Glutamatergic neuron (in vitro differentiated cells): ENCODE data around the gene ABCA2. TPM values are rescaled to one million over a fixed set of nuclear protein-coding genes. Genes with fewer than 3 reads are reported as not detected.

Experiments used
- DNase-seq: peaks from one replicate; pipeline ENCODE4 v3.0.0; 2022
- H3K27ac Mint-ChIP-seq: one replicate; pipeline ENCODE4 v1.8.0; 2020; ENCODE audit warnings: mild to moderate bottlenecking, mixed read lengths, inconsistent platforms; ENCODE audit not compliant: unreplicated experiment
- H3K27me3 Mint-ChIP-seq: one replicate; pipeline ENCODE4 v1.8.0; 2020; ENCODE audit warnings: mild to moderate bottlenecking, moderate library complexity, mixed read lengths, inconsistent platforms; ENCODE audit not compliant: unreplicated experiment
- H3K36me3 Mint-ChIP-seq: one replicate; pipeline ENCODE4 v1.8.0; 2020; ENCODE audit warnings: mild to moderate bottlenecking, mixed read lengths, inconsistent platforms; ENCODE audit not compliant: unreplicated experiment
- H3K4me1 Mint-ChIP-seq: one replicate; pipeline ENCODE4 v1.8.0; 2020; ENCODE audit warnings: mild to moderate bottlenecking, low read depth, mixed read lengths, inconsistent platforms; ENCODE audit not compliant: unreplicated experiment
- H3K4me3 Mint-ChIP-seq: one replicate; pipeline ENCODE4 v1.8.0; 2020; ENCODE audit warnings: mild to moderate bottlenecking, mixed read lengths, inconsistent platforms; ENCODE audit not compliant: unreplicated experiment
- H3K9me3 Mint-ChIP-seq: one replicate; pipeline ENCODE4 v1.8.0; 2020; ENCODE audit warnings: mild to moderate bottlenecking, moderate library complexity, mixed read lengths, inconsistent platforms; ENCODE audit not compliant: unreplicated experiment
- total RNA-seq: library from RNA; stranded (reverse); fragmentation: NEBNext Ultra II Directional; extraction: Animal tissue kit (Norgen Biotek cat#: 25700); gene quantifications from one replicate; pipeline ENCODE4 v1.2.1, GENCODE V29; 2021; ENCODE audit not compliant: unreplicated experiment
- TF ChIP-seq, protein P1 (sequence below): fragments of 200-600 bp; sonication (generic); IDR thresholded peaks from one replicate; pipeline ENCODE4 v1.5.0; 2021; ENCODE audit not compliant: partially characterized antibody, unreplicated experiment

The ABCA2 gene
- total RNA-seq, 1 donor from 2014 or later: 70.7 TPM

DNA sequence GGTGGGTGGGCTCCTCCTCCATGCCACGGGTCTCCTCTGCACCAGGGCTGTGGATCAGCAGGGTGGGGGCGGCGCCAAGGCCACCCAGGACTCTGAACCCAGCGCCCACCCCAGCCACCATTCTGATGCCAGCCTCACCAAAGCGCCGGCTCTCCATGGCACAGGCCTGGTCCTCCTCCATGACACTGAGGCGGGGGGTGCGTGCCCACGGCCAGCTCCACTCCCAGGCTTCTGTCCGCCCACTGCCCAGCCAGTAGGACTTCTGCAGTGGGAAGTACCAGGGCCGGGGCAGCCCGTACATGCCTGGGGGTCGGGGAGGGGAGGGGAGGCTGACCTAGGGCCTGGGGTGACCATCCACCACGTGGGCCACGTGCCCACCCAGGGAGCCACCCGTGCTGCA is 11.6 kb downstream of the ABCA2 start:
- H3K9me3 Mint-ChIP-seq: peaks cover 1% of the 10 kb centered on the region
- H3K27ac Mint-ChIP-seq: no peak overlapping the region
- TF ChIP-seq, protein P1, sequence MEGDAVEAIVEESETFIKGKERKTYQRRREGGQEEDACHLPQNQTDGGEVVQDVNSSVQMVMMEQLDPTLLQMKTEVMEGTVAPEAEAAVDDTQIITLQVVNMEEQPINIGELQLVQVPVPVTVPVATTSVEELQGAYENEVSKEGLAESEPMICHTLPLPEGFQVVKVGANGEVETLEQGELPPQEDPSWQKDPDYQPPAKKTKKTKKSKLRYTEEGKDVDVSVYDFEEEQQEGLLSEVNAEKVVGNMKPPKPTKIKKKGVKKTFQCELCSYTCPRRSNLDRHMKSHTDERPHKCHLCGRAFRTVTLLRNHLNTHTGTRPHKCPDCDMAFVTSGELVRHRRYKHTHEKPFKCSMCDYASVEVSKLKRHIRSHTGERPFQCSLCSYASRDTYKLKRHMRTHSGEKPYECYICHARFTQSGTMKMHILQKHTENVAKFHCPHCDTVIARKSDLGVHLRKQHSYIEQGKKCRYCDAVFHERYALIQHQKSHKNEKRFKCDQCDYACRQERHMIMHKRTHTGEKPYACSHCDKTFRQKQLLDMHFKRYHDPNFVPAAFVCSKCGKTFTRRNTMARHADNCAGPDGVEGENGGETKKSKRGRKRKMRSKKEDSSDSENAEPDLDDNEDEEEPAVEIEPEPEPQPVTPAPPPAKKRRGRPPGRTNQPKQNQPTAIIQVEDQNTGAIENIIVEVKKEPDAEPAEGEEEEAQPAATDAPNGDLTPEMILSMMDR: no peak
- no peaks in the 10 kb centered on the region for H3K4me1 Mint-ChIP-seq
- H3K27me3 Mint-ChIP-seq: peaks cover 4% of the 10 kb centered on the region
- no peak overlapping the region for H3K4me3 Mint-ChIP-seq
- H3K36me3 Mint-ChIP-seq: no peaks in the 10 kb centered on the region
- DNase-seq: no peak

DNA sequence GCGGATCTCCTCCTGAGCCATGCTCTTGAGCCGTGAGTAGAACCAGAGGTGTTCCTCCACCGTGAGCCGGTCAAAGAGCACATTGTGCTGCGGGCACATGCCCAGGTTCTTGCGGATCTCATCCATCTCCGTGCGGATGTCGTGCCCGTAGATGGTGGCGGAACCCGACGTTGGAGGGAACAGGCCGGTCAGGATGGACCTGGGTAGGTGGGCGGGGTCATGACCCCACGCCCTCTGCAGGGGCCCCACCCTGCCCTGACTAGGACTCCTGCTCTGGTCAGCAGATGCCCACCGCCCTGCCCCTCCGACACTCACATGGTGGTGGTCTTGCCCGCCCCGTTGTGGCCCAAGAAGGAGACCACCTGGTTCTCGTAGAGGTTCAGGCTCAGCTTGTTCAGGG is 12.1 kb downstream of the ABCA2 start:
- no peaks in the 10 kb centered on the region for H3K4me1 Mint-ChIP-seq
- H3K27me3 Mint-ChIP-seq: peaks cover 4% of the 10 kb centered on the region
- no peaks in the 10 kb centered on the region for H3K36me3 Mint-ChIP-seq
- DNase-seq: no peak
- H3K4me3 Mint-ChIP-seq: no peak overlapping the region
- peaks cover 1% of the 10 kb centered on the region for H3K9me3 Mint-ChIP-seq
- TF ChIP-seq, protein P1: no peak
- H3K27ac Mint-ChIP-seq: no peak overlapping the region

DNA sequence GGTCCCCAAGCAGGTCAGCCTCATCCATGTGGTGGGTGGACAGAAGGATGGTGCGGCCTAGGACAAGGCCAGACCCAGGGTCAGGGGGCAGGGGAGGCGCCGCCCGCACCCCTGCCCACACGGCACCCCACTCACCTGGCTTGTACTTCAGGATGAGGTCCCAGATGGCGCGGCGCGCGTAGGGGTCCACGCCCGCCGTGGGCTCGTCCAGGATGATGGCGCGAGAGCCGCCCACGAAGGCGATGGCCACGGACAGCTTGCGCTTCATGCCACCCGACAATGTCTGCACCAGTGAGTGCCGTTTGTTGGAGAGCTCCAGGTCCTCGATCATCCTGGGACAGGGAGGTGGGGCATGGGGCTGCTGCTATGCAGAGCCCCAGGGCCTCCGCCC is 12.5 kb downstream of the ABCA2 start:
- peaks cover 1% of the 10 kb centered on the region for H3K9me3 Mint-ChIP-seq
- peaks cover 4% of the 10 kb centered on the region for H3K27me3 Mint-ChIP-seq
- H3K27ac Mint-ChIP-seq: no peak overlapping the region
- TF ChIP-seq, protein P1: no peak
- no peaks in the 10 kb centered on the region for H3K36me3 Mint-ChIP-seq
- no peaks in the 10 kb centered on the region for H3K4me1 Mint-ChIP-seq
- no peak overlapping the region for H3K4me3 Mint-ChIP-seq
- no peak for DNase-seq

GRCh38 chr9:137014776-137015539 is 13.1 kb downstream of the ABCA2 start:
- Mint-ChIP-seq H3K36me3 (no peaks in the 10 kb centered on the region), H3K27me3 (peaks cover 4% of the 10 kb centered on the region), H3K4me3 (no peak overlapping the region), H3K27ac (no peak overlapping the region), H3K9me3 (peaks cover 1% of the 10 kb centered on the region), H3K4me1 (no peaks in the 10 kb centered on the region)
- DNase-seq: no peak
- TF ChIP-seq, protein P1: no peak

GRCh38 chr9:137014166-137014565 is 13.9 kb downstream of the ABCA2 start:
- Mint-ChIP-seq H3K4me1 (no peaks in the 10 kb centered on the region), H3K36me3 (no peaks in the 10 kb centered on the region), H3K4me3 (no peak overlapping the region), H3K9me3 (peaks cover 1% of the 10 kb centered on the region), H3K27ac (no peak overlapping the region), H3K27me3 (peaks cover 4% of the 10 kb centered on the region)
- DNase-seq: no peak
- TF ChIP-seq, protein P1: no peak
